Measurements from ENCODE around the gene SQSTM1.
A peak's percentile ranks its signal among the peaks of the same experiment; 100 is the strongest.

SQSTM1 gene

DNA sequence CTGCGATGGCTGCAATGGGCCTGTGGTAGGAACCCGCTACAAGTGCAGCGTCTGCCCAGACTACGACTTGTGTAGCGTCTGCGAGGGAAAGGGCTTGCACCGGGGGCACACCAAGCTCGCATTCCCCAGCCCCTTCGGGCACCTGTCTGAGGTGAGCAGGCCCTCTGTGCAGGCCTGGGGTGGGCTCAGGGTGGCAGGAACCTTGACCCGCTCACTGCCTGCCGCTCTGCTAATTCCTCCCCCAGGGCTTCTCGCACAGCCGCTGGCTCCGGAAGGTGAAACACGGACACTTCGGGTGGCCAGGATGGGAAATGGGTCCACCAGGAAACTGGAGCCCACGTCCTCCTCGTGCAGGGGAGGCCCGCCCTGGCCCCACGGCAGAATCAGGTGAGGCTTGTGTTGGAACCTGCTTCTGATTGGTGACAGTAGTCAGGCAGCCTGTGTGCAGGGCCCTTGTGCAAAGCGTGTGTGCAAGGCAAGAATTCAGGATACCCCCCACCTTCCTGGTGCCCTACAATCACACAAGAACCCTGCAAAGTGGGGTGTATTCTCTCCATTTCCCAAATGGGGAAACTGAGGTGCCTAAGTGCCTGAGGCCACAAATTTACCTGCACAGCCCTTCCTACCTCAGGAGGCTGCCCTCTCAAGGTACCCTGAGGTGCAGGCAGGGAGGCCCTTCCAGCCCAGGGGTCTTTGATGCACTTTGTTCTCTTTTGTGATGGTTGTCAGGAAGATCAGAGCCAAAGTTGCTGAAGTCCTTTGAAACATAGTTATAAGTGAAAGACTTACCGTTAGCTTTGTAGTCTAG is 3.4 kb downstream of the SQSTM1 start:
- H3K4me3 ChIP-seq (ENCODE audit: control insufficient read depth, low read depth, low read length): no peak overlapping the region
- TF ChIP-seq, protein P1, sequence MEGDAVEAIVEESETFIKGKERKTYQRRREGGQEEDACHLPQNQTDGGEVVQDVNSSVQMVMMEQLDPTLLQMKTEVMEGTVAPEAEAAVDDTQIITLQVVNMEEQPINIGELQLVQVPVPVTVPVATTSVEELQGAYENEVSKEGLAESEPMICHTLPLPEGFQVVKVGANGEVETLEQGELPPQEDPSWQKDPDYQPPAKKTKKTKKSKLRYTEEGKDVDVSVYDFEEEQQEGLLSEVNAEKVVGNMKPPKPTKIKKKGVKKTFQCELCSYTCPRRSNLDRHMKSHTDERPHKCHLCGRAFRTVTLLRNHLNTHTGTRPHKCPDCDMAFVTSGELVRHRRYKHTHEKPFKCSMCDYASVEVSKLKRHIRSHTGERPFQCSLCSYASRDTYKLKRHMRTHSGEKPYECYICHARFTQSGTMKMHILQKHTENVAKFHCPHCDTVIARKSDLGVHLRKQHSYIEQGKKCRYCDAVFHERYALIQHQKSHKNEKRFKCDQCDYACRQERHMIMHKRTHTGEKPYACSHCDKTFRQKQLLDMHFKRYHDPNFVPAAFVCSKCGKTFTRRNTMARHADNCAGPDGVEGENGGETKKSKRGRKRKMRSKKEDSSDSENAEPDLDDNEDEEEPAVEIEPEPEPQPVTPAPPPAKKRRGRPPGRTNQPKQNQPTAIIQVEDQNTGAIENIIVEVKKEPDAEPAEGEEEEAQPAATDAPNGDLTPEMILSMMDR (conservative IDR thresholded peaks at IDR 0.05; ENCODE audit: control insufficient read depth, insufficient read depth, low read depth, low read length): no peak
- DNase-seq (ENCODE audit: low read depth): no peak

DNA sequence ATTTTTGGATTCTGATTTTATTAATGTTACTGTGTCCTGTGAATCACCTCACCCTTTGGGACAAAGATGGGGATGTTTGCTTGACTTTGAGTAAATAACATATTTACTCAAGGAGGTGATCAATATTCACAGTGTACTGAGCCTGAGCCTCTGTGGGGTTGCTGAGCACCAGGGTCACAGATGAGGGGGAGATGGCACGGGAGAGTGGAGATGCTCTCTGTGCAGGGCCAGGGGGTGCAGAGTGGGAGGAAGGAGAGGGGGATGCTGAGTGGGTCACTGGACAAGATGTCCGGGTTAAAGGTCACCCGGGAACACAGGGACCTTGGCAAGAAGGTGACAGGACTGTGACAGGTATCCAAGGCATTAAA is 4.0 kb downstream of the SQSTM1 start:
- H3K4me3 ChIP-seq (ENCODE audit: control insufficient read depth, low read depth, low read length): no peak overlapping the region
- TF ChIP-seq, protein P1 (conservative IDR thresholded peaks at IDR 0.05; ENCODE audit: control insufficient read depth, insufficient read depth, low read depth, low read length): no peak
- DNase-seq (ENCODE audit: low read depth): no peak

DNA sequence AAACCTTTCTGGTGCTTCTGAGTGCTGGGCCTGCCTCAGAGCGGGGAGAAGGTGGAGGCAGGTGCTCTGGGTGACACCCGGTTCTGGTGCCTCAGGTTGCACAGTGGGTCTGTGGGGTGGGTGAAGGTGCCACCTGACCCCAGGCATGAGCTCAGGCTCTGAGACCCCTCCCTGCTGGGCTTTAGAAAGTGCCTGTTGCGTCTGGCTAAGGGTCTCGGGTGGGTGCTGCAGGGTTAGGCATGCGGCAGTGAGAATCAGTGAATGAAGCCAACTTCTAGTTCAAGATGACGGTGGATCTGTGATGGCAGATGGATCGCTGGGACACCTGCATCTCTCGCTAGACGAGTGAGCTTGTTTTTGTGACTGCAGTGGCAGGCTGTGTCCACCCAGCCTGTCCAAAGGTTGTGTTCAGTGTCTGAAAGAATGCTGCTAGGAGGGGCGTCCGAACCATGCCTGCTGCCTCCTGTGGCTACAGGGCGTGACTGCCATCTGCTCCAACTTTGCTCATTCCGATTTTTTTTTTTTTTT is 5.0 kb downstream of the SQSTM1 start:
- no peak overlapping the region for H3K4me3 ChIP-seq (ENCODE audit: control insufficient read depth, low read depth, low read length)
- DNase-seq (ENCODE audit: low read depth): no peak
- TF ChIP-seq, protein P1 (conservative IDR thresholded peaks at IDR 0.05; ENCODE audit: control insufficient read depth, insufficient read depth, low read depth, low read length): no peak

DNA sequence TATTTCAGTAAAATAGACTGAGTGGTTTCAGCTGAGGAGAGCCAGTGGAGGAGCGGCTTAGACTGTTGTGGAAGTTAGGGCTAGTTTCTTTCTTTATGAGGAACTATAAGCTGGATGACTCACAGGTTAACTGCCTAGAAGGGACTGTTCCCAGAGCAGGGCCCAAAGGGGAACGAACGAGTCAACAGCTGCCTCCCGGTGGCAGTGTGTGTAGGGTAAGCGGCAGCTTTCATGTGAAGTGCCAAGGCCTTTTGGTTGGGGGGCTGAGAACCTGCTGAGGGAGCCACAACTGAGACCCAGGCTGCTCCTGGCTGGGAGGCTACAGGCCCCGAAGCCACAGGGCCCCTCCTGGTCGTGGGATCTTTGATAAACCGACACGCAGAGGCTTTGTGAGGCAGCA is 7.0 kb downstream of the SQSTM1 start:
- H3K4me3 ChIP-seq (ENCODE audit: control insufficient read depth, low read depth, low read length): no peak overlapping the region
- TF ChIP-seq, protein P1 (conservative IDR thresholded peaks at IDR 0.05; ENCODE audit: control insufficient read depth, insufficient read depth, low read depth, low read length): peak; percentile 6
- DNase-seq (ENCODE audit: low read depth): peak; percentile 80

DNA sequence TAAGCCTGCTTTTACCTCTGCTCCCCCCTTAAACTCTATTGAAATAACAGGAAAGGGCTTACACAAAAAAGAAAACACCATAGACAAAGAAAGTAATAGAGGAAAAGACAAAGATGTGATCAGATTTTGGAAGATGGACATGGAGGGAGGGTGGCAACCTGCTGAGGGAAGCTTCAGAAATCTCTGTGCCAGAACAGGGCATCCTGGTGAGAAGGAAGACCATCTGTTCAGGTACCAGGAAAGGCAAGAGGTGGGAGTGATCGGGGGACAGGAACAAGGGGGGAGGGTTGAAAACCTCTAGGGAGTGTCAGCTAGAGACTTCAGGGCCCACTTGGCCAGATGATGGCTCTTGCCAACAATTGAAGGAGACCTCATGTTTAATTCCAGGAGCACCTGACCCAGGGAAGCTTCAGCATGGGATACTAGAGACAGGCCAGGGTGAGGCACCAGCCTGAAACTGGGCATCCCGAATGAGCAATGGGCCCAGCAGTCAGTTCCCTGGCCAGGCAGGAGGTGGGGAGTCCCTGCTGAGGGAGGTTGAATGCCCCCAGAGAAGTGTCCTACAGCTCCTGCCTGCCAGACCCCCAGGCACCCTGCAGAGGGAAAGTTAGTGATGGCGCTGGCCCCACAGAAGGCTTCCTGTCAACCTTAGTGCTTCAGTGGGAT is 8.2 kb downstream of the SQSTM1 start:
- DNase-seq (ENCODE audit: low read depth): no peak
- no peak overlapping the region for H3K4me3 ChIP-seq (ENCODE audit: control insufficient read depth, low read depth, low read length)
- TF ChIP-seq, protein P1 (conservative IDR thresholded peaks at IDR 0.05; ENCODE audit: control insufficient read depth, insufficient read depth, low read depth, low read length): no peak

DNA sequence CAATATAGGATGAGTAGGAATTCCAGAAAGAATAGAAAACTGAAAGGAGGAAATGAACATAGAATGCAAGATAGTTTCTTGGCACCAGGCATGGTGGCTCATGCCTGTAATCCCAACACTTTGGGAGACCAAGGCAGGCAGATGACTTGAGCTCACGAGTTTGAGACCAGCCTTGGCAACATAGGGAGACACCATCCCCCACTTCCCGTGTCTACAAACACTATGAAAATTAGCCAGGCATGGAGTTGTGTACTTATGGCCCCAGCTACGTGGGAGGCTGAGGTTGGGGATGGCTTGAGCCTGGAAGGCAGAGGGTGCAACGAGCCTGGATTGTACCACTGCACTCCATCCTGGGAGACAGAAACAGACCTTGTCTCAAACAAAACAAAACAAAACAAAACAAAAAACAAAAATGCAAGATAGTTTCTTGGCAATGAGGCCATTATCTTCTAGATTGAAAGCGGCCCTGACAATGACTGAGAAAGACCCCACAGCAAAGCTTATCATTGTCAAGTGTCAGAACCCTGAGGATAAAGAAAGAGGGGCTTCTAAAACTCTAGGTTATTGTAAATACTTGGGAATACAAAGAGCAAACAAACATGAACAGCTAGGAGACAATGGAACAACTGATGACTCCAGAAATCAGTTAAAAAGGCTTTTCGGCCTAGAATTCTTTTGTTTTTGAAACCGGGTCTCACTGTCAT is 9.2 kb downstream of the SQSTM1 start:
- no peak overlapping the region for H3K4me3 ChIP-seq (ENCODE audit: control insufficient read depth, low read depth, low read length)
- DNase-seq (ENCODE audit: low read depth): no peak
- TF ChIP-seq, protein P1 (conservative IDR thresholded peaks at IDR 0.05; ENCODE audit: control insufficient read depth, insufficient read depth, low read depth, low read length): no peak
